OCI-LY7 (cell line): Measurements from ENCODE around the gene UNKL. TPM values are rescaled to one million over a fixed set of nuclear protein-coding genes. Genes with fewer than 3 reads are reported as not detected.
A peak's percentile ranks its signal among the peaks of the same experiment; 100 is the strongest.

ENCODE experiments used
- BruUV-seq: library from RNA; stranded (reverse); fragments of 400-500 nt; replicated peaks from 2 replicates; lab custom pipeline; 2021; lab: Mats Ljungman, UMichigan
- CTCF ChIA-PET: fragments of 300-600 bp; sonication (Branson Sonifier 250); formaldehyde crosslinking; loops from one replicate; lab custom pipeline; 2022; ENCODE audit warnings: antibody characterized with exemption; ENCODE audit not compliant: unreplicated experiment; lab: Charles Lee
- POLR2A ChIA-PET: fragments of 300-600 bp; sonication (Branson Sonifier 250); formaldehyde crosslinking; loops from one replicate; lab custom pipeline; 2022; ENCODE audit warnings: antibody characterized with exemption; lab: Charles Lee
- DNase-seq: peaks from one replicate; pipeline ENCODE4 v3.0.0-alpha.2; 2015; ENCODE audit warnings: low spot score
- H2AFZ ChIP-seq: fragments of 200-600 bp; sonication (generic), shearing (Covaris generic); 2 replicates; pipeline ENCODE4 v1.6.1; 2014; ENCODE audit warnings: mild to moderate bottlenecking, antibody characterized with exemption, low read length, moderate library complexity
- H3K27ac ChIP-seq: fragments of 200-600 bp; sonication (generic); 2 replicates; pipeline ENCODE4 v1.5.1; 2014; ENCODE audit warnings: mixed run types, low read depth, mild to moderate bottlenecking, moderate library complexity, low read length, inconsistent platforms; ENCODE audit not compliant: poor library complexity, severe bottlenecking
- H3K36me3 ChIP-seq: fragments of 200-600 bp; sonication (generic); 2 replicates; pipeline ENCODE4 v1.6.1; 2014; ENCODE audit warnings: mild to moderate bottlenecking, antibody characterized with exemption, low read length, moderate library complexity, mixed read lengths; ENCODE audit not compliant: insufficient read depth
- H3K4me1 ChIP-seq: fragments of 200-600 bp; sonication (generic); 2 replicates; pipeline ENCODE4 v1.5.1; 2014; ENCODE audit warnings: mild to moderate bottlenecking, low read length; ENCODE audit not compliant: insufficient read depth, poor library complexity, severe bottlenecking
- H3K4me2 ChIP-seq: fragments of 200-600 bp; sonication (generic); 2 replicates; pipeline ENCODE4 v1.6.1; 2014; ENCODE audit warnings: mild to moderate bottlenecking, low read length
- H3K4me3 ChIP-seq: fragments of 200-600 bp; sonication (generic); 2 replicates; pipeline ENCODE4 v1.5.1; 2014; ENCODE audit warnings: mild to moderate bottlenecking, low read depth, low read length; ENCODE audit not compliant: poor library complexity, severe bottlenecking
- H3K79me2 ChIP-seq: fragments of 200-600 bp; sonication (generic); 2 replicates; pipeline ENCODE4 v1.6.1; 2016; ENCODE audit warnings: low read depth, mild to moderate bottlenecking, low read length, moderate library complexity, mixed read lengths; ENCODE audit not compliant: insufficient read depth
- H3K9me2 ChIP-seq: fragments of 200-600 bp; sonication (generic); 2 replicates; pipeline ENCODE4 v1.6.1; 2016; ENCODE audit warnings: mild to moderate bottlenecking, low read length, mixed read lengths; ENCODE audit not compliant: insufficient read depth
- H3K9me3 ChIP-seq: fragments of 200-600 bp; sonication (generic); 2 replicates; pipeline ENCODE4 v1.6.1; 2014; ENCODE audit warnings: mild to moderate bottlenecking, mixed run types, low read length, mixed read lengths
- H4K20me1 ChIP-seq: fragments of 200-600 bp; sonication (generic); 2 replicates; pipeline ENCODE4 v1.6.1; 2014; ENCODE audit warnings: mild to moderate bottlenecking, antibody characterized with exemption, low read length, moderate library complexity, mixed read lengths; ENCODE audit not compliant: insufficient read depth
- EZH2phosphoT487 ChIP-seq: fragments of 200-600 bp; sonication (generic); IDR thresholded peaks from 2 replicates; pipeline ENCODE4 v1.6.1; 2018; ENCODE audit warnings: low read depth, borderline replicate concordance, mild to moderate bottlenecking, mixed run types, antibody characterized with exemption, low read length, moderate library complexity, mixed read lengths
- intact Hi-C: fragments of 100-400 bp; cut with micrococcal nuclease; formaldehyde crosslinking; loops from one replicate; pipeline ENCODE4 v1.10.0; 2022; ENCODE audit not compliant: unreplicated experiment
- total RNA-seq, 2 experiments: library from RNA; depleted of rRNA in 1 of 2; stranded (reverse); fragments of >200 nt in 1 of 2; shearing (Covaris generic) in 1 of 2; gene quantifications; 2 replicates each; pipeline ENCODE4 v1.2.3, GENCODE V29; 2014 to 2022
- TF ChIP-seq, protein P1 (sequence below): fragments of 200-600 bp; sonication (generic); conservative IDR thresholded peaks from 2 replicates; pipeline ENCODE4 v1.5.1; 2014; ENCODE audit warnings: mild to moderate bottlenecking, antibody characterized with exemption, low read length, moderate library complexity, mixed read lengths

UNKL gene
- total RNA-seq, 2 experiments from 2014 or later, result 31.0 to 33.7 TPM

DNA sequence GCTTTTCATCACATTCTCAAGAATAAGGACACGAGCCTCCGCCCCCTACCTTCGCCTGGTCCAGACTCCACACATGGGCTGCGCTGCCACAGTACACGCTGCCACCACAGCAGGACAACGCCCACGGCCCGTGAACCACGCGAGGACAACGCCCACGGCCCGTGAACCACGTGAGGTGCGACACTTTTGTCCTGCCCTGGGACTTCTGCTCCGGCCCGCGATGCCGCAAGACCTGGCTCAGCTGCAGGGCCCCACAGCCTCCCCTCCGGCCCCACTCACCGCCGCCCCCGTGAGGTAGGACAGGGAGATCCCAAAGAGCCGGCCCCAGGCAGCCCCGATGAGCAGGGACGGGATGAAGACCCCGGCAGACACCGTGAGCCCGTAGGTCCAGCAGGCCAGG is 35.7 kb upstream of the UNKL start:
- ChIA-PET CTCF (no interaction called here), POLR2A (no interaction called here)
- no peaks in the 10 kb centered on the region for H3K79me2 ChIP-seq
- H4K20me1 ChIP-seq, result no peaks in the 10 kb centered on the region
- TF ChIP-seq, protein P1, sequence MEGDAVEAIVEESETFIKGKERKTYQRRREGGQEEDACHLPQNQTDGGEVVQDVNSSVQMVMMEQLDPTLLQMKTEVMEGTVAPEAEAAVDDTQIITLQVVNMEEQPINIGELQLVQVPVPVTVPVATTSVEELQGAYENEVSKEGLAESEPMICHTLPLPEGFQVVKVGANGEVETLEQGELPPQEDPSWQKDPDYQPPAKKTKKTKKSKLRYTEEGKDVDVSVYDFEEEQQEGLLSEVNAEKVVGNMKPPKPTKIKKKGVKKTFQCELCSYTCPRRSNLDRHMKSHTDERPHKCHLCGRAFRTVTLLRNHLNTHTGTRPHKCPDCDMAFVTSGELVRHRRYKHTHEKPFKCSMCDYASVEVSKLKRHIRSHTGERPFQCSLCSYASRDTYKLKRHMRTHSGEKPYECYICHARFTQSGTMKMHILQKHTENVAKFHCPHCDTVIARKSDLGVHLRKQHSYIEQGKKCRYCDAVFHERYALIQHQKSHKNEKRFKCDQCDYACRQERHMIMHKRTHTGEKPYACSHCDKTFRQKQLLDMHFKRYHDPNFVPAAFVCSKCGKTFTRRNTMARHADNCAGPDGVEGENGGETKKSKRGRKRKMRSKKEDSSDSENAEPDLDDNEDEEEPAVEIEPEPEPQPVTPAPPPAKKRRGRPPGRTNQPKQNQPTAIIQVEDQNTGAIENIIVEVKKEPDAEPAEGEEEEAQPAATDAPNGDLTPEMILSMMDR, result 0 out of 2 replicates have a peak, but pooled peaks have one; percentile 34
- TF ChIP-seq EZH2phosphoT487, result no peak
- no TSS peak for BruUV-seq
- H3K4me2 ChIP-seq, result no peak overlapping the region
- no peaks in the 10 kb centered on the region for H3K4me1 ChIP-seq
- H3K4me3 ChIP-seq, result no peak overlapping the region
- H3K9me2 ChIP-seq, result no peaks in the 10 kb centered on the region
- H2AFZ ChIP-seq, result no peak overlapping the region
- H3K9me3 ChIP-seq, result no peaks in the 10 kb centered on the region
- intact Hi-C loops, result no loop called here
- H3K36me3 ChIP-seq, result no peaks in the 10 kb centered on the region
- no peak overlapping the region for H3K27ac ChIP-seq
- DNase-seq, result no peak

DNA sequence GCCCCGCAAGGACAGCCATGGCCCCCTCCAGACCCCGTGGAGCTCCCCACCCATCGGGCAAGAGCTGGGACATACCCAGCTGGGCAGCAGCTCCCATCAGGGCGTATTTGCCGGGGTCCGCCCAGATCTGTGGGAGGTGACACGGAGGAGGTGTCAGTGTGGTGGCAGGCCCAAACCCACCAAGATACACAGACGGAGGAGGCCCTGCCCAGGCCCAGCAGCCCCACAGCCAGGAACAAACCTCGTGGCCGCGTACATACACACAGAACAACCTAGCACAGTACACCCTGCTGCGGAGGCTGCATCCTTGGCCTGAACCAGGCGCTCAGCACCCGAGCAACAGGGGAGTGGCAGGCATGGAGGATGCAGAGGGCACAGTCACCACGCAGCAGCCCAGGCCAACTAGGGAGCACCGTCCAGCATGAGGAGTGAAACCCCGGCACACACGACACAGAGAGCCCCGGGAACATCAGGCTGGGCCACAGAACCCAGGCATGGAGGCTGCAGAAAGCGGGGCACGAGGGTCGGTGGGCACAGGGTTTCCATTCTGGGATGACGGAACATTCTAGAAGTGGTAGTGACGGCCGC is 34.8 kb upstream of the UNKL start:
- no peak for TF ChIP-seq EZH2phosphoT487
- TF ChIP-seq, protein P1, result no peak
- no peaks in the 10 kb centered on the region for H3K9me2 ChIP-seq
- no peak overlapping the region for H3K4me3 ChIP-seq
- CTCF ChIA-PET, result no interaction called here
- BruUV-seq, result no TSS peak
- intact Hi-C loops, result no loop called here
- no peak overlapping the region for H3K4me2 ChIP-seq
- no peaks in the 10 kb centered on the region for H3K9me3 ChIP-seq
- no peak overlapping the region for H2AFZ ChIP-seq
- no peak overlapping the region for H3K27ac ChIP-seq
- POLR2A ChIA-PET, result no interaction called here
- no peak for DNase-seq
- H3K79me2 ChIP-seq, result no peaks in the 10 kb centered on the region
- H3K4me1 ChIP-seq, result no peaks in the 10 kb centered on the region
- no peaks in the 10 kb centered on the region for H3K36me3 ChIP-seq
- no peaks in the 10 kb centered on the region for H4K20me1 ChIP-seq

DNA sequence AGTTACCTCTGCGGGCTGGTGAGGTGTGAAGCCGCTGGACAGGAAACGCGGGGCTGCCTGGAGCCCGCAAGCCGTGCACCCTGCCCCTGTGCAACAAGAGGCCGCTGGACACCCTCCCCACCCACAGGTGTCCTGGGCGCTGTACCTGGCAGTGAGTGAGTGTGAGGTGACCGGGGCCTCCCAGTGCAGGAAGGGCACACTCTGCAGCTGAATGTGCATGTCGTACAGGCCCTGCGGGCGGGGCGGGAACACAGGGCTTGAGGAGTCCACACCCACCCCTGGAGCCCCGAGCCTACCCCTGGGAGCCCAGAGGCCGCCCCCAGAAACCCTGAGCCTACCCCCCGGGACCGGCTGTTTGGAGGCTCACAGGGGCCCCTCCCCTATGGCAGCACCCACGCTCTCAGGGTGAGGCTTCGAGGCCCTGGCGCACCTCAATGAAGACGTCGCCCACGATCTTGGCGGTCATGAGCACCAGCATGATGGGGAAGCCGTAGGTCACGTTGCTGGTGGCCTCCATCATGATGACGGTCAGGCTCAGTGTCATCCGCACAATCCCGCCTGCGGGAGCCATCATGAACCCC is 34.1 kb upstream of the UNKL start:
- Histone ChIP-seq H3K79me2 (no peaks in the 10 kb centered on the region), H3K4me1 (no peaks in the 10 kb centered on the region), H3K4me2 (no peak overlapping the region), H3K9me2 (no peaks in the 10 kb centered on the region), H2AFZ (no peak overlapping the region), H3K27ac (no peak overlapping the region), H4K20me1 (no peaks in the 10 kb centered on the region), H3K9me3 (no peaks in the 10 kb centered on the region), H3K4me3 (no peak overlapping the region), H3K36me3 (no peaks in the 10 kb centered on the region)
- CTCF ChIA-PET, result no interaction called here
- BruUV-seq, result no TSS peak
- DNase-seq, result no peak
- TF ChIP-seq, protein P1, result no peak
- TF ChIP-seq EZH2phosphoT487, result no peak
- POLR2A ChIA-PET, result no interaction called here
- intact Hi-C loops, result no loop called here
